NCI-H82 (cell line): ENCODE results near the gene PRSS36.
"Not testable (repeated sequence)": the region's sequence is repeated elsewhere in the genome, so short reads cannot be mapped to it uniquely, and the experiment has no call there.

ENCODE experiments used
- DNase-seq: peaks from one replicate; lab custom pipeline; 2025; lab: John Stamatoyannopoulos, UW

The PRSS36 gene

GRCh38 chr16:31149894-31150890 lies at the start of gene PRSS36:
PRSS36 (minus strand) TSS chr16:31150066; CDS start chr16:31150035, 31 bp downstream.
- no peak for DNase-seq

- no peak for DNase-seq
Observed at GRCh38 chr16:31199430-31200041, 49.7 kb upstream of the PRSS36 start.

- no peak for DNase-seq
Observed at GRCh38 chr16:31198207-31198882, 48.5 kb upstream of the PRSS36 start.

- no peak for DNase-seq
Observed at GRCh38 chr16:31196324-31197088, 46.6 kb upstream of the PRSS36 start.

GRCh38 chr16:31195861-31196260 lies 46.0 kb upstream of the PRSS36 start:
- DNase-seq, result not testable (repeated sequence)

GRCh38 chr16:31194898-31195297 lies 45.0 kb upstream of the PRSS36 start:
- DNase-seq, result no peak

- no peak for DNase-seq
Observed at GRCh38 chr16:31193874-31194273, 44.0 kb upstream of the PRSS36 start.

GRCh38 chr16:31192856-31193642 lies 43.2 kb upstream of the PRSS36 start:
- no peak for DNase-seq

- DNase-seq, result no peak
Observed at GRCh38 chr16:31191697-31192428, 42.0 kb upstream of the PRSS36 start.

- DNase-seq, result no peak
Observed at GRCh38 chr16:31190818-31191444, 41.1 kb upstream of the PRSS36 start.

- no peak for DNase-seq
Observed at GRCh38 chr16:31190061-31190460, 40.2 kb upstream of the PRSS36 start.

- no peak for DNase-seq
Observed at GRCh38 chr16:31189412-31189778, 39.5 kb upstream of the PRSS36 start.

GRCh38 chr16:31188450-31189411 lies 38.9 kb upstream of the PRSS36 start:
- DNase-seq, result no peak

GRCh38 chr16:31187808-31188189 lies 37.9 kb upstream of the PRSS36 start:
- DNase-seq, result no peak

- DNase-seq, result no peak
Observed at GRCh38 chr16:31186930-31187807, 37.3 kb upstream of the PRSS36 start.

GRCh38 chr16:31186176-31186575 lies 36.3 kb upstream of the PRSS36 start:
- no peak for DNase-seq

GRCh38 chr16:31185339-31185738 lies 35.5 kb upstream of the PRSS36 start:
- DNase-seq, result no peak

GRCh38 chr16:31184888-31185287 lies 35.0 kb upstream of the PRSS36 start:
- DNase-seq, result no peak
